ENCODE data around the gene RHPN2. TPM values are rescaled to one million over a fixed set of nuclear protein-coding genes. Genes with fewer than 3 reads are reported as not detected.
A peak's percentile ranks its signal among the peaks of the same experiment; 100 is the strongest.
"Not testable (repeated sequence)": the region's sequence is repeated elsewhere in the genome, so short reads cannot be mapped to it uniquely, and the experiment has no call there.

The RHPN2 gene
- polyA plus RNA-seq, 4 donors, result 18.4 to 19.0 (median 18.6) TPM

GRCh38 chr19:32982488-32982887 lies 82.2 kb downstream of the RHPN2 start:
- DNase-seq (ENCODE audit: low read depth in 4 of 4, low spot score in 3 of 4), result not testable (repeated sequence)

DNA sequence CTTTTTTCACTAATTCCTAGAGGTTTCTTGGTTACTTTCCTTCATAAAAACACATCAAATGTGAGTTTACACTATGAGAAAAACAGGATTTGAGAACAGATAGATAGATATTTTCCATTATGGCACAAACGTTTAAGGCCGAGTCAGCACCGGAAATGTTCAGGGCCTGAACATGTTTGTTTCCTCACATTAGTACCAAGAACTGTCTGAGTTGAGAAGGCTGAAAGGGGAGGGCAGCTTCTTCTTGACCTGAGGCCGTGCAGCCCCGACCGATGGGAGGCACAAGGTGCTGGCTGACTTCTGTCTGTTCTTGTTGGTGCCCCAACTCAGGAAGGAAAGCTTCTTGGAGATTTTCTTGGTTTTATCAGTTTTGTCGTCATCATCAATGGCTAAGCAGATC lies 84.9 kb downstream of the RHPN2 start:
- not testable (repeated sequence) for DNase-seq (ENCODE audit: low read depth in 4 of 4, low spot score in 3 of 4)

GRCh38 chr19:32977813-32978212 lies 86.9 kb downstream of the RHPN2 start:
- not testable (repeated sequence) for DNase-seq (ENCODE audit: low read depth in 4 of 4, low spot score in 3 of 4)

DNA sequence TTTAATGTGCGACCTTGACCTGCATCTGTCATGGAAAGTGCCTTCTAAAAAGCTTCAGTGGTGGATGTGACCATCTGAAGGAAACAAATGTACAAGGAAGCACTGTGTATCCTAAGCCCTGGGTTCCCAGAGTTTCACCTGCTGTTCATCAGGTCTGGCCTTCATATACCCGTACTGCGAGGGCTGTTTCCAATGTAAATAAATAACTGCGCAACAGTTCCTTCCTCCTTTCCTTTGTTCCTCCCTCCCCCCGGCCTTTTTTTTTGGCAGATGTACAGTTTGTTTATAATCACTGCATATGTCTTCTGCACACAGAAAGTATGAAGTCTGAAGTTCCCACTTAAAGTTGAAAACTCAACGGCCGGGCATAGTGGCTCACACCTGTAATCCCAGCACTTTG lies 87.4 kb downstream of the RHPN2 start:
- DNase-seq (ENCODE audit: low read depth in 4 of 4, low spot score in 3 of 4), result no peak

DNA sequence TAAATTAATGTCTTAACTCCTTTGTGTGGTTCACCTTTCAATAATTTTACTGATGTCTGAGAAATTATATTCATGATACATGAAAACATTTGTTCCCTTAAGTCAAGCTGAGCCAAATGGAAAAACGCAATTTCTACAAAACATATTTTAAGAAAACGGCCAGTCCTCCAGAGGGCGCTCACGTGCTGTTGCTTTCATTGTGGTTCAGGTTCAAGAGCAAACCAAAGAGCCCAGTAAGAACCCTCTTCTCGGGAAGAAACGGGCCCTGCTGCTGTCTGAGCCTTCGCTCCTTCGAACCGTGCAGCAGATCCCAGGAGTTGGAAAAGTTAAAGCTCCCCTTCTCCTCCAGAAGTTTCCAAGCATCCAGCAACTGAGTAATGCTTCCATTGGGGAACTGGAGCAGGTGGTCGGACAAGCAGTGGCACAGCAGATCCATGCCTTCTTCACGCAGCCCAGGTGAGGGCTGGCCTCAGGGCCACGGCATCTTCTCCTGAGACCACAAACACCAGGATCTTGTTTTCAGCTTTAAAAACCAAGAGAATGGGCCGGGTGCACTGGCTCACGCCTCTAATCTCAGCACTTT lies 88.4 kb downstream of the RHPN2 start:
- DNase-seq (ENCODE audit: low read depth in 4 of 4, low spot score in 3 of 4), result peak; percentile 19 to 57 (median 33)

GRCh38 chr19:32971715-32972540 lies 92.8 kb downstream of the RHPN2 start, which contains the start of the genes CEP89 and FAAP24:
TSS of gene CEP89 (minus strand) at chr19:32971958. CDS start at chr19:32971874, 84 bp downstream.
TSS of gene FAAP24 (plus strand) at chr19:32972242. CDS start at chr19:32973197, 955 bp downstream.
- DNase-seq (ENCODE audit: low read depth in 4 of 4, low spot score in 3 of 4), result peak; percentile 99 to 100 (median 99)

DNA sequence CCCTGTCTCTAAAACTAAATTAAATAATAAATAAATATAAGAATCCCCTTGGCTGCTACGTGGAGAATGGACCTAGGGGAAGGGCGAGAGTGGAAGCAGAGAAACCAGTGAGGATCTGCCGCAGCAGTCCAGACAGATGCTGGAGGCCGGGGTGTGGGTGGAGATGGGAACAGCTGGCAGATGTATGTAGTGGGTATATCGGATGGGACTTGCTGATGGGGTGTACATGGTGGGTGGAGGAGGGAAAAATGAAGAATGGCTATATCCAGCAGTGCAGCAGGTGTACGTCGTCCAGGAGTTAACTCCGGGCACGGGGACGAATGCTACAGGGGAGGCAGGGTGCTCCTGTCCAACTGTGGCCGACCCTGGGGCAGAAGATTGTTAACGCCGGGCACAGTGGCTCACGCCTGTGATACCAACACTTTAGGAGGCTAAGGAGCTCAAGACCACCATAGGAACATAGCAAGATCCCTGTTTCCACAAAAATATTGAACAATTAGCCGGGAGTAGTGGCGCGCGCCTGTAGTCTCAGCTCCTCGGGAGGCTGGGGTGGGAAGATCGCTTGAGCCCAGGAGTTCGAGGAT lies 93.6 kb downstream of the RHPN2 start:
- DNase-seq (ENCODE audit: low read depth in 4 of 4, low spot score in 3 of 4), result no peak

- no peak for DNase-seq (ENCODE audit: low read depth in 4 of 4, low spot score in 3 of 4)
These were observed 95.1 kb downstream of the RHPN2 start for GRCh38 chr19:32969549-32969948.

DNA sequence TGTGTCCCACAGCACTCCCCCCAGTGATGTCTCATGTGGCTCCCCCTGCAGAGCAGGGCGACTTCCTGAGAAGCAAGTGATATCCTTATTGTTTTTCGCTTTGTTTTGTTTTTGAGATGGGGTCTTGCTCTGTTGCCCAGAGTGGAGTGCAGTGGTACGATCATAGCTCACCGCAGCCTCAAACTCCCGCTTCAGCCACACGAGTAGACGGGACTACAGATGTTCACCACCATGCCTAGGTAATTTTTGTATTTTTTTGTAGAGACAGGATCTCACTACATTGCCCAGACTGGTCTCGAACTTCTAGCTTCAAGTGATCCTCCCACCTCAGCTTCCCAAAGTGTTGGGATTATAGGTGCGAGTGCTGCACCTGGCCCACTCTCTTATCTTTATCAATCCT lies 97.9 kb downstream of the RHPN2 start:
- no peak for DNase-seq (ENCODE audit: low read depth in 4 of 4, low spot score in 3 of 4)

GRCh38 chr19:32945260-32945659 lies 119.4 kb downstream of the RHPN2 start:
- DNase-seq (ENCODE audit: low read depth in 4 of 4, low spot score in 3 of 4), result no peak

DNA sequence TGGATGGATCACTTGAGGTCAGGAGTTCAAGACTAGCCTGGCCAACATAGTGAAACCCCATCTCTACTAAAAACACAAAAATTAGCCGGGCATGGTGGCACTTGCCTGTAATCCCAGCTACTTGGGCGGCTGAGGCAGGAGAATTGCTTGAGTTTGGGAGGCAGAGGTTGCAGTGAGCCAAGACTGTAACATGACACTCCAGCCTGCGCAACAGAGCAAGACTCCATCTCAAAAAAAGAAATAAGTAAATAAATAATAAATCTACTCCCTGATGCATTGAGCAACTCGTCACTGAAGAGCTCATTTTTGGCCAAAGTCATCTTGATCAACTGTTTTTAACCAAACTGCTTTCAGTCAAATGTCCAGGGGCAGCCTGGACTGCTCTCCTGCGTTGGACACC lies 123.4 kb downstream of the RHPN2 start:
- DNase-seq (ENCODE audit: low read depth in 4 of 4, low spot score in 3 of 4), result not testable (repeated sequence)

GRCh38 chr19:32936065-32936464 lies 128.6 kb downstream of the RHPN2 start:
- no peak for DNase-seq (ENCODE audit: low read depth in 4 of 4, low spot score in 3 of 4)

DNA sequence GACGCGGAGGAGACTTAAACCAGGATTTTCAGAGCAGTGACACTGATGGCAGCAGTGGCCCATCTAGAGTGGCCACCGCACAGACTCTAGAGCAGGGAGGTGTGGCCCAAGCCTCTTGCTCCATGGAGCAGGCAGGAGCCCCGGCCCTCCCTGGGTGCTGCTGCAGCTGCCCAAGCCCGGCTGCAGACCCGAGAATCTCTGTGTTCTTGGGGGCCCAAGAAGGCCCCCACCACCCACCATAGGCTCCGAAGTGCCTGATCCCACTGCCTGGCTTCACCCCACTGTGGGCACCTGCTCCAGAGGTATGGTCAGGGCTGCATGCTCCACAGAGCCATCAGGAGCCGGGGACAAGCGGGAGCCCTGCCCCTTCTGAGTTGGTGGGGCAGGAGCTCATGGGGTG lies 129.1 kb downstream of the RHPN2 start:
- DNase-seq (ENCODE audit: low read depth in 4 of 4, low spot score in 3 of 4), result no peak

DNA sequence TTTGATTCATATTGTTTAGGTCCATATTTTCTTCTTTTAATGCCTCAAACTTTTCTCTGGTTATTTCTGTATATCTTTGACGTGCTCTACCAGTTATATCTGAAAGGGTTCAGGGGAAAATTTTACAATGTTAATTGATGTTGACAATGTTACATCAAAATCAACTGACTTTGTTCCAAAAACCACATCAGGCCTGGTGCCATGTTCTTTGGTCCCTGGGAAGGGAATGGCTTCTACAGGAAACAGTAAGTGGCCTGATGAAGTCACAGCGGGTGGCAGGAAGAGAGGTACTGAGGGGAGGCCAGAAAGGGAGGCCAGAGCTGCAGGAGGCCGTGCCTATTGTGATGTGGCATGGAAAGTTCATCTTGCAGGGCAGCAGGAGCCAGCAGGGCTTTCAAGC lies 131.1 kb downstream of the RHPN2 start:
- no peak for DNase-seq (ENCODE audit: low read depth in 4 of 4, low spot score in 3 of 4)

DNA sequence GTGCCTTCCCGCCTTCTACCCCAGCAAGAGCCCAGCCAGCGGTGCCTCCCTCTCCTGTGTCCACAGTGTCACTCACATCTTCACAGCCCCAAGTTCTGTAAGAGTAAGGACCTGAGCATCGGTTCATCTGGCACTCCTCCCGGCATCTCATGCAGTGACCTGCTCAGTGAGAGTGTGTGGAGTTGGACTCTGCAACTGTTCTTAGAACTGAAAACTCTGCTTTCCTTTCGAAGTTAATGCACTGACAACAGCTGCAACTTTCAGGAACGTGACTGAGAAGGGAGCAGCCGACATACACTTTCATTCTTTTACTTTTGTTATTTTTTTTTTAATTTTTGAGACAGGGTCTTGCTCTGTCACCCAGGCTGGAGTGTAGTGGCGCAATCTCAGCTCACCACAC lies 134.1 kb downstream of the RHPN2 start:
- DNase-seq (ENCODE audit: low read depth in 4 of 4, low spot score in 3 of 4), result no peak

DNA sequence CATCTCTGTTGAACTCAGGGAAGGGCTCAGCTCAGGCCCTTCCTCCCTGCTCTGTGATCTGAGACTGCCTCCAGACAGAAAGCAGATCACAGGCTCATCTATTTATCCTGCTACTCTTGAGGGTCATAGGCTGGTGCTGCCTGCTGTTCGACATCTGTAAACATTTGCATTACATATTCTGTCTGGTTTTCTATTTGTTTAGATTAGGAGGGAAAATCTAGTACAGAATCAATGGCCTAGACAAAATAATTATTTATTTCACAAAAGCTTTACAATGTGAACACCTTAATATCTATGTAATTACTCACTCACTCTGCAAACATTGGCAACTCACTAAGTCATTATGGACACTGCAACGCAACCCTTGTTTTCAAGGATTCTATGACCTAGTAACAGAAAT lies 135.9 kb downstream of the RHPN2 start:
- no peak for DNase-seq (ENCODE audit: low read depth in 4 of 4, low spot score in 3 of 4)

Other genes with a start within 250 kb of the RHPN2 start
- gene SLC7A9, start 195.1 kb downstream of the RHPN2 start, polyA plus RNA-seq (ENCODE audit: insufficient read length in 4 of 4), result 10 to 100 TPM; 12.8 to 16.6 (median 14.2) TPM
- gene CEP89, start 92.9 kb downstream of the RHPN2 start, polyA plus RNA-seq (ENCODE audit: insufficient read length in 4 of 4), result 10 to 100 TPM; 28.6 to 32.9 (median 30.7) TPM
- gene FAAP24, start 92.6 kb downstream of the RHPN2 start, polyA plus RNA-seq (ENCODE audit: insufficient read length in 4 of 4), result 1 to 10 TPM; 3.1 to 4.0 (median 3.4) TPM
- 10 to 100 TPM; 11.3 to 15.6 (median 13.0) TPM for gene GPATCH1, start 16.3 kb upstream of the RHPN2 start, polyA plus RNA-seq (ENCODE audit: insufficient read length in 4 of 4)
- 1 to 10 TPM in 3 of 4 donors, under 1 TPM in 1; 0.83 to 1.8 (median 1.1) TPM for gene WDR88, start 67.2 kb upstream of the RHPN2 start, polyA plus RNA-seq (ENCODE audit: insufficient read length in 4 of 4)
- gene LRP3, start 129.4 kb upstream of the RHPN2 start, polyA plus RNA-seq (ENCODE audit: insufficient read length in 4 of 4), result 10 to 100 TPM; 19.9 to 29.8 (median 21.9) TPM
- gene SLC7A10, start 161.0 kb upstream of the RHPN2 start, polyA plus RNA-seq (ENCODE audit: insufficient read length in 4 of 4), result under 1 TPM; 0.27 to 0.54 (median 0.40) TPM
- gene CEBPA, start 237.6 kb upstream of the RHPN2 start, polyA plus RNA-seq (ENCODE audit: insufficient read length in 4 of 4), result 1 to 10 TPM; 3.1 to 5.5 (median 4.1) TPM